Activated T-helper 1 cell treated with anti-CD3 and anti-CD28 coated beads, Interleukin-12 subunit alpha, Interleukin-12 subunit beta, Interleukin-2, Interleukin-4 antibody, amounts not matched to agents 30 ng/mL and 10 ng/mL and 1 ng/mL, durations not matched to agents 14 hours and 24 hours and 36 hours (primary cell): ENCODE data around the gene CACNA2D1. TPM values are rescaled to one million over a fixed set of nuclear protein-coding genes. Genes with fewer than 3 reads are reported as not detected.

Source experiments
- DNase-seq: peaks from one replicate; pipeline ENCODE4 v3.0.0; 2021; ENCODE audit warnings: low spot score
- H3K27ac Mint-ChIP-seq: one replicate; pipeline ENCODE4 v1.8.0; 2021; ENCODE audit warnings: mild to moderate bottlenecking, mixed read lengths
- H3K27me3 Mint-ChIP-seq: one replicate; pipeline ENCODE4 v1.8.0; 2022; ENCODE audit warnings: mild to moderate bottlenecking, moderate library complexity, mixed read lengths; ENCODE audit not compliant: insufficient read depth
- H3K36me3 Mint-ChIP-seq: one replicate; pipeline ENCODE4 v1.8.0; 2021; ENCODE audit warnings: low read depth, mixed read lengths
- H3K4me1 Mint-ChIP-seq: one replicate; pipeline ENCODE4 v1.8.0; 2021; ENCODE audit warnings: low read depth, mixed read lengths
- H3K4me3 Mint-ChIP-seq: one replicate; pipeline ENCODE4 v1.8.0; 2021; ENCODE audit warnings: mild to moderate bottlenecking, moderate library complexity, mixed read lengths
- H3K9me3 Mint-ChIP-seq: one replicate; pipeline ENCODE4 v1.8.0; 2021; ENCODE audit warnings: mixed read lengths
- intact Hi-C: fragments of 100-400 bp; cut with micrococcal nuclease; formaldehyde crosslinking; loops from one replicate; pipeline ENCODE4 v1.15.1; 2024
- total RNA-seq: library from RNA; stranded (reverse); gene quantifications from 2 replicates; pipeline ENCODE4 v1.2.3, GENCODE V29; 2022

CACNA2D1 gene
- total RNA-seq, 1 donor from 2014 or later = not detected

- H3K27ac Mint-ChIP-seq = no peak overlapping the region
- intact Hi-C loops = no loop called here
- no peaks in the 10 kb centered on the region for H3K36me3 Mint-ChIP-seq
- no peaks in the 10 kb centered on the region for H3K9me3 Mint-ChIP-seq
- no peaks in the 10 kb centered on the region for H3K27me3 Mint-ChIP-seq
- no peak for DNase-seq
- H3K4me1 Mint-ChIP-seq = no peaks in the 10 kb centered on the region
- H3K4me3 Mint-ChIP-seq = no peak overlapping the region
Measured at GRCh38 chr7:82339958-82340357, 103.6 kb downstream of the CACNA2D1 start.

GRCh38 chr7:82335927-82336326, 107.7 kb downstream of the CACNA2D1 start:
- Mint-ChIP-seq H3K9me3 (no peaks in the 10 kb centered on the region), H3K4me3 (no peak overlapping the region), H3K4me1 (no peaks in the 10 kb centered on the region), H3K36me3 (no peaks in the 10 kb centered on the region), H3K27ac (no peak overlapping the region), H3K27me3 (no peaks in the 10 kb centered on the region)
- intact Hi-C loops = no loop called here
- DNase-seq = no peak

GRCh38 chr7:82335001-82335400, 108.6 kb downstream of the CACNA2D1 start:
- Mint-ChIP-seq H3K9me3 (no peaks in the 10 kb centered on the region), H3K4me1 (no peaks in the 10 kb centered on the region), H3K27me3 (no peaks in the 10 kb centered on the region), H3K27ac (no peak overlapping the region), H3K4me3 (no peak overlapping the region), H3K36me3 (no peaks in the 10 kb centered on the region)
- DNase-seq = no peak
- intact Hi-C loops = no loop called here

DNA sequence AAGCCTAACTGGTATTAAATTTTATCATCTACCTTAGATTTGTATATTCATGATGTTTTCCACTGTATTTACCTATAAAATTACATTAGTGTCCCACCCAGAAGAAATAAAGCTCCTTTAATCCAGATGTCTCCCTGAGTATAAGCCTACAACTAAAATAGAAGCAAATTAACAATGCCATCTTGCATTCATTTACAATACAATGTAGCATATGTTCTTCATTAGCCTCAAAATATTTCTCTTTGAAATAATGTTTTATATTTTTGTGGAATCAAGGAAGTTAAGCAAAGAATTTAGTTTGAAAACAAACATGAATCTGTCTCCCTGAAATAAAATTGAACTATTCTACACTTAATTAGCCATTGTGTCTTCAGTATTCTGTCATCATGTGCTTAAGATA, 112.3 kb downstream of the CACNA2D1 start:
- Mint-ChIP-seq H3K4me3 (no peak overlapping the region), H3K27ac (no peak overlapping the region), H3K27me3 (no peaks in the 10 kb centered on the region), H3K9me3 (no peaks in the 10 kb centered on the region), H3K36me3 (no peaks in the 10 kb centered on the region), H3K4me1 (no peaks in the 10 kb centered on the region)
- DNase-seq = no peak
- intact Hi-C loops = no loop called here

DNA sequence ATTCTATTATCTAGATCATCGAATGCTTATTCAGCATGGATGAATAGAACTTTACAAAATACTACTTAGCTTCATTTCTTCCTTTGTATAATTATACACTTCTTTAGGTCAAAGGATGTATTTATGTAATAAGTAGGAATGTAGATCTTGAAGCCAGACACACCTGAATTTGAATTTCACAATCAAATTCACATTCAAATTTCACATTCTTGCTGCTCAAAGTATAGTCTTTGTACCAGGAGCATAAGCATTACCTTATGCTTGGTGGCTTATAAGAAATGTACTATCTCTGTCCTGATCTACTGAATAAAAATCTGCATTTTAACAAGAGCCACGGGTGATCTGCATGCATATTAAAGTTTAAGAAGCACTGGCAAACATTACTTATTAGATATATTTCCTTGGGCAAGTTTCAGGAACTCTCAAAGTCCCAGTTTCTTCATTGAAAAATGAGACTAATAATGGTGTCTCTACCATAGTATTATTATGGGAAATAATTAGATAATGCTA, 112.8 kb downstream of the CACNA2D1 start:
- Mint-ChIP-seq H3K9me3 (no peaks in the 10 kb centered on the region), H3K27me3 (no peaks in the 10 kb centered on the region), H3K4me3 (no peak overlapping the region), H3K36me3 (no peaks in the 10 kb centered on the region), H3K27ac (no peak overlapping the region), H3K4me1 (no peaks in the 10 kb centered on the region)
- intact Hi-C loops = no loop called here
- no peak for DNase-seq

DNA sequence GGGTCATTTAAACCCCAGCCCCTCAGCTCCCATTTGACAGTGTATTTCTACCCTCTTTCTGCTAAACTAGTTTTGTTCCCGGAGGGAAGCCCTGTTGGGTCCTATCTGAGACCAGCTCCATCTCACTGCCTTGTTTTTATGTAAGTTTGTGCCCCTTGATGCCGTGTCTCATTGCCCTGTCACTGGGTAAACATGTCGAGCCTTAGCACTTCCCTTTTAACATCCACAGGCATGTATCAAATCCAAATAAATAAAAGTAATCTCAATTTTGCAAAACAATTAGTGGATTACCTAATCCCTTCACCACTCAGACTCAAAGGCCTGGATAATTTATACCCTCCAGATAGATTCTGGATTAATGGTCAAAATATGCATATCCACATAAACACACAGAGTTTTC, 115.7 kb downstream of the CACNA2D1 start:
- no peak for DNase-seq
- Mint-ChIP-seq H3K4me1 (no peaks in the 10 kb centered on the region), H3K27ac (no peak overlapping the region), H3K27me3 (no peaks in the 10 kb centered on the region), H3K9me3 (peaks cover 3% of the 10 kb centered on the region), H3K4me3 (no peak overlapping the region), H3K36me3 (no peaks in the 10 kb centered on the region)
- intact Hi-C loops = no loop called here

DNA sequence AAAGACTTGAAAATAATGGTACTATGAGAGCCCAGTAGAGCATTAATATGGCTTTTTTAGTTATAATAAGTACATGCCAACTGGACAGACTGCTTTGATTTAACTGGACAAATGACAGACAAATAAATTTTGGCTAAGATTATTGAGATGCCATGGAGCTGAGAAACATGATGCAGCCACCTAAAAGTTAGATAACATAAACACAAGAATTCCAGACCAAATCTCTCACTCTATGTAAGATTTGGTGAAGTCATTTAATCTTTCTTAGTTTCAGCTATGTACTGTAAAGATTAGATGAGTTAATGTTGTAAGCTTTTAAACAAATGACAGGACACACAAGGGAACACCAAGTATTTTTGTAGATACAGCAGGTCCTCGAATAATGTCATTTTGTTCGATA, 118.2 kb downstream of the CACNA2D1 start:
- H3K4me1 Mint-ChIP-seq = no peaks in the 10 kb centered on the region
- intact Hi-C loops = no loop called here
- H3K36me3 Mint-ChIP-seq = no peaks in the 10 kb centered on the region
- no peaks in the 10 kb centered on the region for H3K27me3 Mint-ChIP-seq
- peaks cover 7% of the 10 kb centered on the region for H3K9me3 Mint-ChIP-seq
- no peak overlapping the region for H3K27ac Mint-ChIP-seq
- DNase-seq = no peak
- no peak overlapping the region for H3K4me3 Mint-ChIP-seq

GRCh38 chr7:82323806-82324205, 119.8 kb downstream of the CACNA2D1 start:
- Mint-ChIP-seq H3K9me3 (peaks cover 7% of the 10 kb centered on the region), H3K4me3 (no peak overlapping the region), H3K36me3 (no peaks in the 10 kb centered on the region), H3K27ac (no peak overlapping the region), H3K4me1 (no peaks in the 10 kb centered on the region), H3K27me3 (no peaks in the 10 kb centered on the region)
- intact Hi-C loops = no loop called here
- DNase-seq = no peak

- Mint-ChIP-seq H3K27ac (no peak overlapping the region), H3K4me1 (no peaks in the 10 kb centered on the region), H3K4me3 (no peak overlapping the region), H3K27me3 (no peaks in the 10 kb centered on the region), H3K36me3 (no peaks in the 10 kb centered on the region), H3K9me3 (peaks cover 7% of the 10 kb centered on the region)
- no peak for DNase-seq
- intact Hi-C loops = no loop called here
Measured at GRCh38 chr7:82319674-82320118, 123.9 kb downstream of the CACNA2D1 start.

DNA sequence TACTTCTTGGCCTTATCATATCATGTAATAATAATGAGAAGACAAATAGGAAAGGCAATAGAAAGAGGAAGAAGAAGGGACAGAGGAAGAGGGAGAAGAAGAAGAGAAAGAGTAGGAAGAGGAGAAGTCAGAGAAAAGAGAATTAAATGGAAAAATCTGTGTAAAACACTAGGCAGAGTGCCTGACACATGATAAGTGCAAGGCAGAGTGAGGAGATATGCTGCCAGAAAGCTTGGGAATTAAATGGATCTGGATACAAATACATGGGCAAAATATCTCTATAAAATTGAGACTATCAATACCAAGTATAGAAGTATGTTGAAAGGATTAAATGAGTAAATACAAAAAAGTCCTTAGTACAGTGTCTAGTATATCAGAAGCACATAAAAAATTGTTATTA, 124.8 kb downstream of the CACNA2D1 start:
- H3K9me3 Mint-ChIP-seq = peaks cover 7% of the 10 kb centered on the region

DNA sequence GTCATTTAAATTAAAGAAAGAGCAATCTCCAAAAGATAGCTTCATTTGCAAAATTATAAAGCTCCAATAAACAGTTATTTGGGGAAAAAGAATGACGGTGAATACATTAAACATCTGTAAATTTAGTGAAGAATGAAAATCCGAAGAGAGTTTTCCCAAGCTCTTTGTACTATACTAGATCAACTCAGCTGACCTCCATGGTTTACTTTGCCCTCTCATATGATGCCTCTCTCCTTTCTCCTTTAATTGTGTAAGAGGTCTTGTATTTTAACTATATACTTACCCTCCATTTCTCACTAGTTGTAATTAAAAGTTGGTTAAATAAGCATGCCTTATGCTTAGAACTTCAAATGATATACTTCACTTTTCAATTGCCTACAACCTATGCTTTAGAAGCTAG, 125.8 kb downstream of the CACNA2D1 start:
- intact Hi-C loops = no loop called here
- DNase-seq = no peak
- H3K4me3 Mint-ChIP-seq = no peak overlapping the region
- peaks cover 4% of the 10 kb centered on the region for H3K9me3 Mint-ChIP-seq
- no peaks in the 10 kb centered on the region for H3K4me1 Mint-ChIP-seq
- no peak overlapping the region for H3K27ac Mint-ChIP-seq
- H3K36me3 Mint-ChIP-seq = no peaks in the 10 kb centered on the region
- no peaks in the 10 kb centered on the region for H3K27me3 Mint-ChIP-seq

More for the DNA sequence above, 124.8 kb downstream of the CACNA2D1 start:
- H3K27me3 Mint-ChIP-seq = no peaks in the 10 kb centered on the region
- H3K27ac Mint-ChIP-seq = no peak overlapping the region
- DNase-seq = no peak
- intact Hi-C loops = no loop called here
- no peaks in the 10 kb centered on the region for H3K36me3 Mint-ChIP-seq
- no peak overlapping the region for H3K4me3 Mint-ChIP-seq
- no peaks in the 10 kb centered on the region for H3K4me1 Mint-ChIP-seq

GRCh38 chr7:82317257-82317721, 126.3 kb downstream of the CACNA2D1 start:
- H3K4me1 Mint-ChIP-seq = no peaks in the 10 kb centered on the region
- H3K4me3 Mint-ChIP-seq = no peak overlapping the region
- H3K27ac Mint-ChIP-seq = no peak overlapping the region
- peaks cover 4% of the 10 kb centered on the region for H3K9me3 Mint-ChIP-seq
- no peaks in the 10 kb centered on the region for H3K27me3 Mint-ChIP-seq
- intact Hi-C loops = no loop called here
- DNase-seq = no peak
- H3K36me3 Mint-ChIP-seq = no peaks in the 10 kb centered on the region

DNA sequence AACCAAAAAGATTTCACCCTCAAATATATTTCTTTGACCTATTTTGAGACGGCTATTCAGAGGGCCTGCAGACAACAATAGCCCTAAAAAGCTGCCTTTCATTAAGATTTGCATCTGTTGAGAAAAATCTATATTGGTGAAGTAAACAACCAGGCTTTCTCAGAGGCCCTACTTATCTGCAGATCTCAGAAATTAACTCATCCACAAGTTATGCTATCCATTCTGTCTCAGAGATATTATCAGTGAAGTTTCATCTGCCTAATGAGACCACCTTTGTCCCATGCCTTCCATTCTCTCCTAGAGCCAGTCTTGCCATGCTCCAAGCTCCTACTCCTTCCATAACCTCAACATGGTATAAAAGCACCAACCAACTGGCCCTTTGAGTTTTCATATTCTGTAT, 130.3 kb downstream of the CACNA2D1 start:
- Mint-ChIP-seq H3K4me3 (no peak overlapping the region), H3K4me1 (no peaks in the 10 kb centered on the region), H3K27me3 (no peaks in the 10 kb centered on the region), H3K36me3 (no peaks in the 10 kb centered on the region), H3K27ac (no peak overlapping the region), H3K9me3 (peaks cover 5% of the 10 kb centered on the region)
- intact Hi-C loops = no loop called here
- DNase-seq = no peak

DNA sequence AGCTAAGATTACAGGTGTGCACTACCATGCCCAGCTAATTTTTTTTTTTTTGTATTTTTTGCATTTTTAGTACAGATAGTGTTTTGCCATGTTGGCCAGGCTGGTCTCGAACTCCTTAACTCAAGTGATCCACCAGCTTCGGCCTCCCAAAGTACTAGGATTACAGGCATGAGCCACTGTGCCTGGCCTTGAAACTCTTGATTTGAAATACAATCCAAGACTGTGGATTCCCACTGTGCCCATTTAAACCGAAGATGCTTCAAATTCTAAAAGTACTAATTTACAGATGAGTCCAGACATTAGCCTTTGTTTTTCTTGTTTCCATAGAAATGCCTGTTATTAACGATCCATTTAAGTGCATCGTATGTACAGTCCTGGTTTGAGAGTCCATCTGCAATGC, 130.9 kb downstream of the CACNA2D1 start:
- Mint-ChIP-seq H3K27ac (no peak overlapping the region), H3K27me3 (no peaks in the 10 kb centered on the region), H3K4me1 (no peaks in the 10 kb centered on the region), H3K9me3 (peaks cover 7% of the 10 kb centered on the region), H3K36me3 (no peaks in the 10 kb centered on the region), H3K4me3 (no peak overlapping the region)
- intact Hi-C loops = no loop called here
- no peak for DNase-seq
